Measurements from ENCODE around the gene PTPRM.

Gene PTPRM

DNA sequence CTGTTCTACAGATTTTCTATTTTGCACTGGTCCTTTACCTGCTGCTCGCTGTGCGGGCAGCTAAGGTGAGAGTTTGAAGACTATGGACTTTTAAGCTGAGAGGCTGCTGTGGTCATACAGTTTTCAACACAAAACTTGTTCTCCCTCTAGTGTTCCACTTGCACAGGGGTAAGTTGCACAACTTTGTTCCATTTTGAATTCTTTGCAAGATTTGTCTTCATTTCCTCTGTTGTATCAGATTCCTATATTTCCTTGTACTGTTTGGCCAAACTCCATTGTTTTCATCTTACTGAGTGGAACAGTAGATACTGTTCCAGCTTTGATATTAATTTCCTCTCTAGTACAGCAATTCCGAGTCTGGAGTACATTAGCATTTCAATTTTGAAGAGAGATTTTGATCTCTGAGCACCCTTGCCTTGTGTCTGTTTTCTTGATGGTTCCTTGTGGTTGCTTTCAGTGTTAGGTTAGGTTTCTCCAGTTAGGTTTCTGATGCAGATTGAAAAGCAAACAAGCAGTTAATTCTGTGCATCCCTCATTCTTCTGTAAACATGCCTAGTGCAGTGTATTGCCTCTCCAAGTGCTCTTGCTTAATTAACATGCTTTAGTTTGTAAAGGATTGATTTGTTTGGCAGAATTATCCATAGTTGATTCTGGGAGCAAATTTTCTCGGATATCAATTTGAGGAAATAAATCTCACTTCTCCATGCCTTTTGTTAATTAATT, 188.8 kb downstream of the PTPRM start:
- Histone ChIP-seq H3K4me1 (ENCODE audit: insufficient read depth, low read length) (peaks cover 8% of the 10 kb centered on the region; the same call in 1 of the 2 replicates), H3K9me3 (ENCODE audit: control insufficient read depth, insufficient read depth, low read length) (no peaks in the 10 kb centered on the region; the same call in 1 of the 2 replicates), H3K9ac (ENCODE audit: low read depth, low read length) (no peak overlapping the region), H3K36me3 (ENCODE audit: insufficient read depth, low read length) (no peaks in the 10 kb centered on the region)

DNA sequence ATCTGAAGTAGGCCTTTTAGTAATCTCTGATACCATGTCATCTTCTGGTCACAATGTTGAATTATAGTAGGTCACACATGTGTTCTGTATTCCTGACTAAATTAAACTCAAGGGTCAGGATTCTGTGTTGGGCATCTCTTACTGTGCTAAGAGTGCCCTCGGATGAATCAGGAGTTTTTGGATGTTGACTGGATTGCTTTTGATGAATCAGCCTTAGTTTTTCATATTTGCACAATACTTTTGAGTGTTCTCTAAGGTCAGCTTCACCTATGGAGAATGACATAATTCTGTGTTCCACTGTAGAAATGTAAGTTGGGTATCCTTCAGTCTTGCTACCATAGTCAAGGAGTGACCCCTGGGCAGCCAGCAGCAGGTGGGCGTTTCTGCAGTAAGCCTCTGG, 190.1 kb downstream of the PTPRM start:
- no peak overlapping the region for H3K9ac ChIP-seq (ENCODE audit: low read depth, low read length)
- H3K36me3 ChIP-seq (ENCODE audit: insufficient read depth, low read length) = no peaks in the 10 kb centered on the region
- H3K4me1 ChIP-seq (ENCODE audit: insufficient read depth, low read length) = peaks cover 8% of the 10 kb centered on the region; the same call in 1 of the 2 replicates
- H3K9me3 ChIP-seq (ENCODE audit: control insufficient read depth, insufficient read depth, low read length) = no peaks in the 10 kb centered on the region

DNA sequence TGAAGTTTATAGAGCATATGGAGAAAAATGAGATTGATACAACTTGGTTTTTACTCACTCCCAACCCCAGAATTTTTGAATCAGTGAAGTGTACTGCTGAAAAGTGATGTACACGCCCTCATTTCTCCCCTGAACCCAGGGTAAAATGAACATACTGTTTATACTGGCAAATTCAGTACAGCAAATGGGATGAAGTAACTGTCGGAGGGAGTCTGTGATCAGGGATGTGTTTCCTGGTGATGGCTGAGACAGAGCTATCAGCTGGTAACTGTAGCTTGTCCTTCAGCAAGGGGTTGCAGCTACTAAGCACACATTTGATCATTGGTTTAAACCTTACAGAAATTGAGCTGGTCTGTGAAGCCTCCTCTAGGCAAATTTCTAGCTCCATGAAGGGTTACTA, 191.6 kb downstream of the PTPRM start:
- H3K4me1 ChIP-seq (ENCODE audit: insufficient read depth, low read length) = peaks cover 8% of the 10 kb centered on the region; the same call in 1 of the 2 replicates
- no peaks in the 10 kb centered on the region for H3K36me3 ChIP-seq (ENCODE audit: insufficient read depth, low read length)
- H3K9me3 ChIP-seq (ENCODE audit: control insufficient read depth, insufficient read depth, low read length) = no peaks in the 10 kb centered on the region
- no peak overlapping the region for H3K9ac ChIP-seq (ENCODE audit: low read depth, low read length)

DNA sequence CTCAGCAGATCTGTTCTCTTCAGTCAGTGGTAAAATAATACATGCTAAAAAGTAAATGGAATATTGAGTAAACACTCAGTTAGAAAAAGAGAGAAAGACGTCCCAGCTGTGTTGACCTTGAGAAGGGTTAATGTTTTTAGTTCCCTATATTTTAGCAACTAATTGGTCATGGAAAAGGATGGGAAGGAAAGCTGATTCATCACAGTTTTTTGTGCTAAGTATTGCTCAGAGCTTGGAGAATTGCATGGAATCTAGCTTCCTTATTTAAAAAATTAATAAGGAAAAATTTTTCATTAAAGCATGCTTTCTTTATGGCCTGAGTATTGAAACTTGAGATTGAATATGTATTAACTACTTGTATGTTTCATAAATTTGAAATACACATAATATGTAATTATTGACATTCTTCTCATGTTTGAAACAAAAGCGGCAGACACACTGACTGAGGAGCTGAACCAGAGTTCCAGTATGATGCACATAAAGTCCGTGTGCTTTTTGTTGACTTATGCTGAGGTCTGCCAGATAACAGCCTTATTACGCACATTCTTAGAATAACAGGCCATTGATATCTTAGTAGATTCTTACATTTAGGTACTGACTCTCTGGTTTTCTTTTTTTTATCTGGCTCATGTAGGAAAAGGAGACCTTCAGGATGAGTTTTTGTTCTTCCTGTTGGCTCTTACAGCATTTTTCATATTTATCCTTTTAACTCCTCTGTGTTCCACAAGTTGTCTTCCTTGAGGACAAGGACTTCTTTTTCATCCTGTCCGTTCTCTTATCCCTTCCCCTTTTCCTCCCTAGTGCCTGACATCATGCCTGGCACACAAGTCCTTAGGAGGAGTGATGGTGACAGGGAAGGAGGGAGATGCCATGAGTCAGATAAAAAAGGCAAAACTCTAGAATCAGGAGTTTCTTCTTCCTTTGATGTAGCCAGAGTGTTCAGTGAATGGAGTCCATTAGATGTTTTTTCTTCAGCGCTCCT, 194.1 kb downstream of the PTPRM start:
- no peaks in the 10 kb centered on the region for H3K9me3 ChIP-seq (ENCODE audit: control insufficient read depth, insufficient read depth, low read length)
- H3K4me1 ChIP-seq (ENCODE audit: insufficient read depth, low read length) = peaks cover 15% of the 10 kb centered on the region

DNA sequence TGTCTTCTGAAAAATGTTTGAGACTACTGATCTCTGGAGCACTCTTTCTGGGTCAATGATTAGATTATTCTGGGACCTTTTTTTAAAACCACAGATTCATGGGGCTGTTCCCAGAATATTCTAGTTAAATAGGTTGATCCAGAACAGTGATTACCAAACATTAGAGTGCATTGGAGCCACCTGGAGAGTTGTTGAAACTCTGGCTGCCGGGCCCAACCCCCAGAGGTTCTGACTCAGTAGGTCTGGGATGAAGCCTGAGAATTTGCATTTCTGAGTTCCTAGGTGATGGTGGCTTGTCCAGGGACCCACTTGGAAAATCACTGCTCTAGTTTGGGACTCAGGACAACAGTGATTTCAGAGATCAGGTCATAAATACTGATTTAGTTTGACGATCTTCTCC, 197.3 kb downstream of the PTPRM start:
- H3K4me1 ChIP-seq (ENCODE audit: insufficient read depth, low read length) = peaks cover 16% of the 10 kb centered on the region
- no peaks in the 10 kb centered on the region for H3K9me3 ChIP-seq (ENCODE audit: control insufficient read depth, insufficient read depth, low read length)
- H3K36me3 ChIP-seq (ENCODE audit: insufficient read depth, low read length) = no peaks in the 10 kb centered on the region
- no peak overlapping the region for H3K9ac ChIP-seq (ENCODE audit: low read depth, low read length)

More for the DNA sequence above, 194.1 kb downstream of the PTPRM start:
- no peak overlapping the region for H3K9ac ChIP-seq (ENCODE audit: low read depth, low read length)
- H3K36me3 ChIP-seq (ENCODE audit: insufficient read depth, low read length) = no peaks in the 10 kb centered on the region

DNA sequence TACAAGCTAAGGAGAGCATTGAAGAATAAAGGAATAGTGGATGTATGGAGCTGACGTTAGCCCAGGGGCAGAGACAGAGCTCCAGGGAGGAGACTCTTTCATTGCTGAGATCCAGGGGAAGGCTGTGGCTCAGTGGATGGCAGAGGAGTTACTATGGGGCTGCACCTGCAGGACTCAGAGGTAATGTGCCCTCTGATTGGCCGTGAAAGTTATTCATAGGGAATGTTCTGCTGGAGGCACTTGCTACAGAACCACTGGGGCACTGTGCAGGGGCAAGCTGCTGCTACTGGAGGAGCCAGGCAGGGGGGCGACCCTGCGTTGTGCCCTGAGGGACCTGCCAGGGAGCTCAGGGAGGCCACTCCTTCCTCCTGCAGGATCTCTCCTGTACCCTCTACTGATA, 199.2 kb downstream of the PTPRM start:
- H3K9ac ChIP-seq (ENCODE audit: low read depth, low read length) = no peak overlapping the region
- no peaks in the 10 kb centered on the region for H3K36me3 ChIP-seq (ENCODE audit: insufficient read depth, low read length)
- H3K4me1 ChIP-seq (ENCODE audit: insufficient read depth, low read length) = peaks cover 16% of the 10 kb centered on the region

DNA sequence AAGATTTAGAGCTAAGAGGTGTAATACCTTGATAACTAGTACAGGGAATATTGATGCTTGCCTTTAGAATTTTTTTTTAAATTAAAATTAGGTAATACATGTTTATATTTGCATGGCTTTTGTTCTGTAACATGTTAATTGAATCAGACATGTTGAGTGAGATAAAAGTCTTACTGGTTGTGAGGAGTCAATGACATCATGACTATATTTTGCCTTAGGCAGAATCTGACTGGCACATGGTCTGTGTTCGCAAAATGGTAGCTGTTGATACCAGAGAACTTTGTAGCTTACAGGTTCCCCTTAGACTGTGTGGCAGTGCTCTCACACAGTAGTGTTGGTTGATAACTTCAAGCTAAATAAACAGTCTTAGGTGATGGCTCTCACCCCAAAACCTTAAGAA, 199.7 kb downstream of the PTPRM start:
- Histone ChIP-seq H3K9me3 (ENCODE audit: control insufficient read depth, insufficient read depth, low read length) (no peaks in the 10 kb centered on the region), H3K4me1 (ENCODE audit: insufficient read depth, low read length) (peaks cover 16% of the 10 kb centered on the region), H3K9ac (ENCODE audit: low read depth, low read length) (no peak overlapping the region), H3K36me3 (ENCODE audit: insufficient read depth, low read length) (no peaks in the 10 kb centered on the region)

More for the DNA sequence above, 199.2 kb downstream of the PTPRM start:
- no peaks in the 10 kb centered on the region for H3K9me3 ChIP-seq (ENCODE audit: control insufficient read depth, insufficient read depth, low read length)

DNA sequence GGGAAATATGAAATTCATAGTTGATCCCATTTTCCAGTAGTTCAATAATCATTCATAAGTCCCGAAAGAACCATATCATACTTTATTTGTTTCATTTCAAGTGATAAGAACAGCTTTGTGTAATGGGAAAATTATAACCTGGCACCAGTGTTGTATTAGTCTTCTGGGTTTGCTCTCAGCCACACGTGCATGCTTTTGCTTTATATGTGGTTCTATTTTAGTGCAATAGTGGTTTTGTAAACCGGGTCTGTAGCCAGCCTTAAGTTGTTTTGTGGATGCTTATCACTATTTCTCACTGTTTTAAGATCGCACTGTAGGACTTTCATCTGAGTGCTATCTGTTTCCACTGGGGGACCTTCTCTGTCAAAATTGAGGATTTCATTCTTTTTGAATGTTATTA, 203.8 kb downstream of the PTPRM start:
- Histone ChIP-seq H3K4me1 (ENCODE audit: insufficient read depth, low read length) (peaks cover 5% of the 10 kb centered on the region), H3K36me3 (ENCODE audit: insufficient read depth, low read length) (no peaks in the 10 kb centered on the region), H3K9me3 (ENCODE audit: control insufficient read depth, insufficient read depth, low read length) (no peaks in the 10 kb centered on the region), H3K9ac (ENCODE audit: low read depth, low read length) (no peak overlapping the region)

DNA sequence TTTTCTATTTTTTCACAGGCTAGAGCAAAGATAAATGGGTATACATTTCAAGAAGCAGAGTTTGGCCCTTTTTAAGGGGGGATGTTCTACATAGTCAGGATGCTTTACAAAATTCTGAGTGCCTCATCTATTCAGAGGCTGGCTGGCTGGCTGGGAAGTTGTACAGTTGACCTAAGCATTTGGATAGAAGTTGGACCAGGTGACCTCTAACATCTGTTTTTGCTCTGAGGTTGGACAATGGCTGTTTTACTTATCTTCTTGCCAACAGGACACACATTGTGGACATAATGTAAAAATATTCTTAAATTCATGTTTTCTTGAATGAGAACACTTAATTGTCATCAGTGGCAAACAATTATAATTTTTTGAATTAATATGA, 205.4 kb downstream of the PTPRM start:
- no peaks in the 10 kb centered on the region for H3K4me1 ChIP-seq (ENCODE audit: insufficient read depth, low read length)
- H3K36me3 ChIP-seq (ENCODE audit: insufficient read depth, low read length) = no peaks in the 10 kb centered on the region
- H3K9ac ChIP-seq (ENCODE audit: low read depth, low read length) = no peak overlapping the region
- no peaks in the 10 kb centered on the region for H3K9me3 ChIP-seq (ENCODE audit: control insufficient read depth, insufficient read depth, low read length)

DNA sequence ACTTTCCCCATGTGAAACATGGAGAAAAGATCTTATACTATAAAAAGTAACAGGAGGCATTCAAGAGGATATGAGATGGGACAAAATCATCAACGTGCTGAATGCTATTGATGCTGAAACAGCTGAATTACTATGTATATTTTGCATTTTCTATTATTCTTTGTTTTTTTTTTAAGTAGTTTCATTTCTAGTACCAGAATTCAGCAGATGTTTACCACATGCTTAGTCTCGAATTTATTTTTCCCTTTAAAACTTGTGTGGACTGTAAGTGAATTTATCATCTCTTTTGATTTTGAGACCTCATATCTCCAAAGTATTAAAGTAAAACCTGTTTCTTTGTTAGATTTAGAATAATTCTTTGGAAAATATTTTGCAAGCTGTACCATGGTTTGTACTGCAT, 205.8 kb downstream of the PTPRM start:
- no peaks in the 10 kb centered on the region for H3K4me1 ChIP-seq (ENCODE audit: insufficient read depth, low read length)
- no peaks in the 10 kb centered on the region for H3K9me3 ChIP-seq (ENCODE audit: control insufficient read depth, insufficient read depth, low read length)
- H3K9ac ChIP-seq (ENCODE audit: low read depth, low read length) = no peak overlapping the region
- no peaks in the 10 kb centered on the region for H3K36me3 ChIP-seq (ENCODE audit: insufficient read depth, low read length)

DNA sequence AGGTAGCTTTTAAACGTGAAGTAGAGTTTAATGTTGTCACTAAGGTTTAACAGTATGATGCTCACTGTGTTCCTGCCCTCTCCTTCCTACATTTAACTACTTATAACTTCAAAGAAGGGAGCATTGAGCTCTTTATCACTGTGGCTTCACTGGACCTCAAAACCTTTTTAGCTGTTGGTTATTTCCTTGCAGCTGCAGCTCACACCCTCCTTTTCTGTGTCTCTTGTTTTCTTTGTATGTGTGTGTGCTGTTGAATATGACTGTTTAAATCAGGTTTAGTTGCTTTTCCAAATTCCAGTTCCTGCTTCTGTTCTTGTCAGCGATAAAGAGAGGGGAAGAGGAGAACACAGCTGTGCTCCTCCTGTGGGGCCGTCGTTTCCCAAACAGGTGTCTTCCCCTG, 208.0 kb downstream of the PTPRM start:
- Histone ChIP-seq H3K9ac (ENCODE audit: low read depth, low read length) (no peak overlapping the region), H3K36me3 (ENCODE audit: insufficient read depth, low read length) (no peaks in the 10 kb centered on the region), H3K9me3 (ENCODE audit: control insufficient read depth, insufficient read depth, low read length) (no peaks in the 10 kb centered on the region), H3K4me1 (ENCODE audit: insufficient read depth, low read length) (no peaks in the 10 kb centered on the region)

DNA sequence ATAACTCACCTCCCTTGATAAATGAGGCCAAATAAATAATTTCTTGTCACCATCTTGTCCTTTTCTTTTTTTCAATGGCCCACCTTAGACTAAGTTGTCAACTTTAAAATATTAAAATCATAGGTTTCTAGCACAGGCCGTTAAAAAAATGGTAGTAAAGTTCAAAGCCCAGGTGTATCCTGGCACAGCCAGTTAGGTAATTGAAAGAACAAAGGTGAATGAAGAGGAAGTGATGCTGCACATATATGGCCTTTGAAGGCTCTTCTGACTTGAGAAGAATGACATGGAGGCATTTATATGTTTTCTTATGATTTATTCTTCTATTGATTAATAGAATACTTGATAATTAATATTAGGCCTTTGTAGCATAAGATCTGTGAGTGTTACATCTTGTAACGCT, 208.7 kb downstream of the PTPRM start:
- Histone ChIP-seq H3K9ac (ENCODE audit: low read depth, low read length) (no peak overlapping the region), H3K4me1 (ENCODE audit: insufficient read depth, low read length) (no peaks in the 10 kb centered on the region), H3K36me3 (ENCODE audit: insufficient read depth, low read length) (no peaks in the 10 kb centered on the region)

DNA sequence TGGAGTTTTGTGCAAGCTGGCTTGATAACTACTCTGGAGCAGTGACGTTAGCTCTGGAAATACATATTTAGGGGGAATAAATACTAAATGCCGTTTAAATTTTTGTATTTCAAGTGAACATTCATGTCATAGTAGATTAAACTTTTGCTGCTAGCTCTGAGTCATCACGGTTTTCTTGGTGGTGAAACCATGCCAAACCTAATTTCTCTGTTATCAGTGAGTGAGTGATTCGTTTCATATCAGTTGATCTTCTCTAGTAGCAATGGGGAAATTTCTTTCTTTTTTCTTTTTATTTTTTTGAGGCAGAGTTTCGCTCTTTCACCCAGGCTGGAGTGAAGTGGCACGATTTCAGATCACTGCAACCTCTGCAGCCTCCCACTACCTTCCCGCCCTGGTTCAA, 211.1 kb downstream of the PTPRM start:
- no peak overlapping the region for H3K9ac ChIP-seq (ENCODE audit: low read depth, low read length)
- no peaks in the 10 kb centered on the region for H3K9me3 ChIP-seq (ENCODE audit: control insufficient read depth, insufficient read depth, low read length)
- H3K4me1 ChIP-seq (ENCODE audit: insufficient read depth, low read length) = no peaks in the 10 kb centered on the region

More for the DNA sequence above, 208.7 kb downstream of the PTPRM start:
- no peaks in the 10 kb centered on the region for H3K9me3 ChIP-seq (ENCODE audit: control insufficient read depth, insufficient read depth, low read length)

DNA sequence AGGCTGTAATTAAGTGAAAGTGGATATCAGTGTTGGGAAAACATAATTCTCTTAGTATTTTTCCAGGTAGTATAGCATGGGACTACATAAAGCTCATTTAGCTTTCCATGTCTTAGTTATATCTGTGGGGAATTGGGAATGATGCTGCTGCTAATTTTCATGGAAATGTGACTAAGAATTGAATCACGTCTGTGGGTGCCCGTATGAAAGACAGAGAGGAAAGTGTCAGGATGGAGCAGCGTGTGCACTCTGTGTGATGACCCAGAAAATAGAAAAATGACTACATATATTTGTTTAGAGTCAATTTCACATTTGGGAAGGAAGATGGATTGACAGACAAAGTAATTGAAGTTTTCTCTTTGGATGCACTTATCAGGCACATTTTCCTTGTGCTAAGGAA, 212.1 kb downstream of the PTPRM start:
- Histone ChIP-seq H3K9ac (ENCODE audit: low read depth, low read length) (no peak overlapping the region), H3K36me3 (ENCODE audit: insufficient read depth, low read length) (no peaks in the 10 kb centered on the region), H3K9me3 (ENCODE audit: control insufficient read depth, insufficient read depth, low read length) (no peaks in the 10 kb centered on the region), H3K4me1 (ENCODE audit: insufficient read depth, low read length) (no peaks in the 10 kb centered on the region)

More for the DNA sequence above, 211.1 kb downstream of the PTPRM start:
- no peaks in the 10 kb centered on the region for H3K36me3 ChIP-seq (ENCODE audit: insufficient read depth, low read length)

DNA sequence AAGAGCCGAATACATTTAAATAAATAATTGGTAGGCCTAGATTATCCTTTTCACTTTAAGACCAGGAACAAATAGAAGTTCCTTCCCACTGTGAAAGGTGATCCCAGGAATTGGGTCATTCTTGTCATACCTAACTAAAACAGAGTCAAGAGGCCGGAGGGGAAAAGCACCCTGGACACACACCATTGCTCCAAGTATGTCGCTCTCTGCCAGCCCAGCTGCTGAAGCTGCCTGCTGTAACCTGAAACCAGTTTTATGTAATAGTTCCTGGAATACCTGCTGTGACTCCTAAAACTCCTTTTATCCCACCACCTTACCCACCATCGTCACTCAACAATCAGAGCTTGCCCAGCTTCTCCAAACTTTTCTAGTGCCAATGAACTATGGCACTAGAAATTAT, 217.1 kb downstream of the PTPRM start:
- no peaks in the 10 kb centered on the region for H3K36me3 ChIP-seq (ENCODE audit: insufficient read depth, low read length)
- H3K9me3 ChIP-seq (ENCODE audit: control insufficient read depth, insufficient read depth, low read length) = no peaks in the 10 kb centered on the region
- no peaks in the 10 kb centered on the region for H3K4me1 ChIP-seq (ENCODE audit: insufficient read depth, low read length)
- no peak overlapping the region for H3K9ac ChIP-seq (ENCODE audit: low read depth, low read length)

All from ES-I3 (cell line).